Stimulated activated effector memory CD8-positive, alpha-beta T cell treated with anti-CD3 and anti-CD28 coated beads, Interleukin-12 subunit alpha, Interleukin-12 subunit beta, amount 100 ng/mL, for 72 hours (primary cell): ENCODE data around the gene MYO1B.
A peak's percentile ranks its signal among the peaks of the same experiment; 100 is the strongest.

Experiments
- ATAC-seq: fragments of 150-1000 bp; cut with Tn5 transposase; 2 replicates; pipeline ENCODE4 v1.10.0; 2021
- DNase-seq, 2 donors: peaks; one replicate each; pipeline ENCODE4 v3.0.0; 2021 to 2022; ENCODE audit warnings: low spot score in 2 of 2
- H3K27ac Mint-ChIP-seq: one replicate; pipeline ENCODE4 v1.8.0; 2022; ENCODE audit warnings: mild to moderate bottlenecking, mixed read lengths
- H3K36me3 Mint-ChIP-seq: one replicate; pipeline ENCODE4 v1.8.0; 2022; ENCODE audit warnings: mild to moderate bottlenecking, mixed read lengths
- H3K4me1 Mint-ChIP-seq: one replicate; pipeline ENCODE4 v1.8.0; 2022; ENCODE audit warnings: mixed read lengths
- H3K4me3 Mint-ChIP-seq: one replicate; pipeline ENCODE4 v1.8.0; 2022; ENCODE audit warnings: mild to moderate bottlenecking, mixed read lengths
- H3K9me3 Mint-ChIP-seq: one replicate; pipeline ENCODE4 v1.8.0; 2022; ENCODE audit warnings: mixed read lengths

MYO1B gene

DNA sequence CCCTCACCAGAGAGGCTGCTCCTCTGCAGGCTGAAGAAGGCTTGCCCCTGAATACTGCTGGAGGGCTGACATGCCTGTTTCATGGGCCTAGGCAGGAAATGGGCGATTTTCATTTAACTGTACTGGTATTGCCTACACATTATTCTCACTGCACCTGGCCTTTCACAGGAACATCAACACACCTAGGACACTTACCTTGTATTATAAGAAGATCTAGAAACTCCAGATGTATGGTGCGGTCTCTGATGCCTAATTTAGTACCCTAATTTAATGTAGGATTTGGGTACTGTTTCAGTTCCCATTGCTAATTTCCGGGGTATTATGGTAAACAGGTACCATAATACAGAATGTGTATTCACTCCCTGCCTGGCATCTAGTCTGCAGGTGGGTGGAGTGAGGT, 146.0 kb downstream of the MYO1B start:
- Mint-ChIP-seq H3K4me1 (no peaks in the 10 kb centered on the region), H3K27ac (no peak overlapping the region), H3K9me3 (no peaks in the 10 kb centered on the region), H3K36me3 (no peaks in the 10 kb centered on the region), H3K4me3 (no peak overlapping the region)
- ATAC-seq, result no peak
- no peak for DNase-seq

GRCh38 chr2:191394043-191394442, 148.8 kb downstream of the MYO1B start:
- no peak overlapping the region for H3K4me3 Mint-ChIP-seq
- H3K27ac Mint-ChIP-seq, result no peak overlapping the region
- no peaks in the 10 kb centered on the region for H3K9me3 Mint-ChIP-seq
- no peaks in the 10 kb centered on the region for H3K36me3 Mint-ChIP-seq
- DNase-seq, result no peak
- H3K4me1 Mint-ChIP-seq, result no peaks in the 10 kb centered on the region
- ATAC-seq, result no peak

- Mint-ChIP-seq H3K36me3 (no peaks in the 10 kb centered on the region), H3K27ac (no peak overlapping the region), H3K4me3 (no peak overlapping the region), H3K9me3 (no peaks in the 10 kb centered on the region), H3K4me1 (no peaks in the 10 kb centered on the region)
- DNase-seq (no peak), ATAC-seq (no peak)
Measured at GRCh38 chr2:191396794-191397193, 151.6 kb downstream of the MYO1B start.

DNA sequence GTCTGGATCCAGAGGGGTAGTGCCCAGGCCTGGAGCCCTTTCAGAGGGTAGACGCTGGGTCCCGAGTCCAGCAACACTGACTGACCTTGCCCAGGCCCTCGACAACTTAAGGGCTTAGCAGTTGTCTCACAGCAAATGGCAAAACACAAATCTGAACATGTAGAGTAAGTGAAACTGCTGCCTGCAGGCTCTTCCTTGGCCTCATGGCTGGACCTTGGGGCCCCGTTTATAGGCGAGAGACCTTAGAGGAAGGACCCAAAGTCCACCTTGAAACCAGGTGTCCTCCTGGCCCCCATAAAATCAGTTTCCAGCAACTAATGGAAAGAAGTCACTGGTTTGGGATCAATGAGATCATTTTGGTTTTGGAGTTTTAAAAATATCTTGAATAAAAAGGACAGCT, 154.4 kb downstream of the MYO1B start:
- H3K27ac Mint-ChIP-seq, result no peak overlapping the region
- H3K9me3 Mint-ChIP-seq, result no peaks in the 10 kb centered on the region
- DNase-seq, result no peak
- H3K4me3 Mint-ChIP-seq, result no peak overlapping the region
- no peaks in the 10 kb centered on the region for H3K4me1 Mint-ChIP-seq
- no peaks in the 10 kb centered on the region for H3K36me3 Mint-ChIP-seq
- ATAC-seq, result no peak

- Mint-ChIP-seq H3K9me3 (no peaks in the 10 kb centered on the region), H3K36me3 (no peaks in the 10 kb centered on the region), H3K27ac (no peak overlapping the region), H3K4me1 (no peaks in the 10 kb centered on the region), H3K4me3 (no peak overlapping the region)
- ATAC-seq, result no peak
- no peak for DNase-seq
Measured at GRCh38 chr2:191401287-191401686, 156.1 kb downstream of the MYO1B start.

DNA sequence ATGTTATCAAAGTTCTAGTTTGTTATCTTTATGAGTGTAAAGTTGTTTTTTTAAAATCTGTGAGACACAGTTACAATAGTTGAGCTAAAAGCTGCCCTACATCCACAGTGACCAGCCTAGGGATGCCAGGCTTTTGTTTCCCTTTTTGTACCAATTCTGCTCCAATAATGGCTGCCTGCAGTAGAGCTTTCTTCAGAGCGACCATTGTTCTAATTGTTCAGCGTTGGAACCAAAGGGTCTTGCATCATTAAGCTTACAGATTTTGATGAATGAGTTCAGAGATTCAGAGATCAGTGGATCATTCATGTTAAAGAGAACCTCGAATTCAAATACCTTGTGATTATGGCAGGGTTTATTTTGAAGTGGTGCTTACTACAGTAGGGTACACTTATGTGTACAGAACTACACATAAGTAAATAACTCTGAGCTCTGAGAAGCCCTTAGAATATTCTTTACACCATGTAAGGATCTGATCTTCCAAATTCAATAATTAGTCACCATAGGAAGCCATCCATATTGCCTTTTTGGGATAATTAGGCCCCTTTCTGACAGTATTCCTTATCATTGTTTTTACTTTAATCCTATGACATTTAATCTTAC, 157.9 kb downstream of the MYO1B start:
- no peak for DNase-seq
- no peak for ATAC-seq
- no peaks in the 10 kb centered on the region for H3K36me3 Mint-ChIP-seq
- no peaks in the 10 kb centered on the region for H3K9me3 Mint-ChIP-seq
- H3K4me3 Mint-ChIP-seq, result no peak overlapping the region
- H3K4me1 Mint-ChIP-seq, result no peaks in the 10 kb centered on the region
- H3K27ac Mint-ChIP-seq, result no peak overlapping the region

DNA sequence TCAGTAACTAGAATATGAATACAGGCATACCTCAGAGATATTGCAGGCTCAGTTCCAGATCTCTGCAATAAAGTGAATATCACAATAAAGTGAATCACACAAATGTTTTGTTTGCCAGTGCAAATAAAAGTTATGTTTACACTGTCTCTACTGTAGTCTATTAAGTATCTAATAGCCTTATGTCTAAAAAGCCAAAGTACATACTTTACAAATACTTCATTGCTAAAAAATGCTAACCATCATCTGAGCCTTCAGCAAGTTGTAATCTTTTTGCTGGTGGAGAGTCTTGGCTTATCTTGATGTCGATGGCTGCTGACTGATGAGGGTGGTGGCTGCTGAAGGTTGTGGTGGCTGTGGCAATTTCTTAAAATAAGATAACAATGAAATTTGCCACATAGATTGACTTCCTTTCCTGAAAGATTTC, 159.4 kb downstream of the MYO1B start:
- H3K27ac Mint-ChIP-seq, result no peak overlapping the region
- no peaks in the 10 kb centered on the region for H3K36me3 Mint-ChIP-seq
- no peaks in the 10 kb centered on the region for H3K9me3 Mint-ChIP-seq
- ATAC-seq (no peak), DNase-seq (no peak)
- no peaks in the 10 kb centered on the region for H3K4me1 Mint-ChIP-seq
- no peak overlapping the region for H3K4me3 Mint-ChIP-seq

DNA sequence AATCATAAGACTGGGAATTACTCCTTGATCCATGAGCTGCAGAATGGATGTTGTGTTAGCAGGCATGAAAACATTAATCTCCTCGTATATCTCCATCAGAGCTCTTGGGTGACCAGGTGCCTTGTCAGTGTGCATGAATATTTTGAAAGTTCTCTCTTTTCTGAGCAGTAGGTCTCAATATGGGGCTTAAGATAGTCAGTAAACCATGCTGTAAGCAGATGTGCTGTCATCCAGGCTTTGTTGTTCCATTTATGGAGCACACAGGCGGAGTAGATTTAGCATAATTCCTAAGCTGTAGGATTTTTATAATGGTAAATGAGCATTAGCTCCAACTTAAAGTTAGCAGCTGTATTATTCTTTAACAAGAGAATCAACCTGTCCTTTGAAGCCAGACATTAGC, 160.3 kb downstream of the MYO1B start:
- Mint-ChIP-seq H3K36me3 (no peaks in the 10 kb centered on the region), H3K27ac (no peak overlapping the region), H3K9me3 (no peaks in the 10 kb centered on the region), H3K4me1 (no peaks in the 10 kb centered on the region), H3K4me3 (no peak overlapping the region)
- DNase-seq (no peak), ATAC-seq (no peak)

GRCh38 chr2:191410646-191411436, 165.6 kb downstream of the MYO1B start:
- no peaks in the 10 kb centered on the region for H3K9me3 Mint-ChIP-seq
- DNase-seq (no peak), ATAC-seq (no peak)
- no peak overlapping the region for H3K4me3 Mint-ChIP-seq
- no peak overlapping the region for H3K27ac Mint-ChIP-seq
- H3K4me1 Mint-ChIP-seq, result no peaks in the 10 kb centered on the region
- H3K36me3 Mint-ChIP-seq, result no peaks in the 10 kb centered on the region

DNA sequence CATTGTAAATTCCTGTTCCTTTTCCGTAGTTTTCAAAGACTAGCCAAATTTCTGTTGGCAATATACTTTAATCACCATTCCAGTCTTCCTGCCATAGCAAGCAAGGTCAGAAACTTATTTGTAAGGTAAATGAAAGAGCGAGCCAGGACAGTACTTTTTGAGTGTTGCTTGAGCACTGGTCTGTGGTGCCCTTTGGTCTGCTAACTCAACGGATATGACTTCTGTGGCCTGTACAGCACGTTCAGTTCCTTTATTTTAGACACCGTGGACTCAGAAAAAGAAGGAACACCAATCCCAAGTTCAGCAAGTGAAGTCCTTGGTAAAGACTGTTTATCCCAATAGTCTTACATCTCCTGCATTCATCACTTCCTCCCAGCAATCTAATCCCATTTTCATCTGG, 166.3 kb downstream of the MYO1B start:
- Mint-ChIP-seq H3K9me3 (no peaks in the 10 kb centered on the region), H3K27ac (no peak overlapping the region), H3K4me3 (no peak overlapping the region), H3K36me3 (peaks cover 4% of the 10 kb centered on the region), H3K4me1 (no peaks in the 10 kb centered on the region)
- DNase-seq (no peak), ATAC-seq (no peak)

GRCh38 chr2:191412353-191412752, 167.1 kb downstream of the MYO1B start:
- ATAC-seq, result no peak

DNA sequence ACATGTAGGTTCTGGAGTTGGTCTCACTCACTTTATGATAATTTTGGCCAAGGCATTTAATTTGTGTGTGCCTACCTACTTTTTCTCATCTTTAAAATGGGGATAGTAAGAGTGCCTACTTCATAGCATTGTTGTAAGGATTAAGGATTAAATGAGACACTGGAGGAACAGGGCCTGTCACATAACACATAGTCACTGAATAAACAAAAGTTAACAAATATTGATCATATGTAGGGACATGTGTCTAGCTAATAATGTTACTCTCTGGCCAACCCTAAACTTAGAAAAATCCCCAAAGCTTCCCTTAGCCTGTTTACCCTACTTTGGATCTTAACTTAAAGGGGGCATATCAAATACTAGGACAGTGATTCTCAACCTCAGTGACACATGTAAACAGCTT, 169.9 kb downstream of the MYO1B start:
- H3K27ac Mint-ChIP-seq, result no peak overlapping the region
- DNase-seq (no peak), ATAC-seq (no peak)
- no peaks in the 10 kb centered on the region for H3K9me3 Mint-ChIP-seq
- H3K4me1 Mint-ChIP-seq, result no peaks in the 10 kb centered on the region
- no peak overlapping the region for H3K4me3 Mint-ChIP-seq
- H3K36me3 Mint-ChIP-seq, result peaks cover 4% of the 10 kb centered on the region

More at GRCh38 chr2:191412353-191412752, 167.1 kb downstream of the MYO1B start:
- no peak overlapping the region for H3K27ac Mint-ChIP-seq
- H3K4me3 Mint-ChIP-seq, result no peak overlapping the region
- no peaks in the 10 kb centered on the region for H3K9me3 Mint-ChIP-seq
- peaks cover 4% of the 10 kb centered on the region for H3K36me3 Mint-ChIP-seq
- no peaks in the 10 kb centered on the region for H3K4me1 Mint-ChIP-seq
- no peak for DNase-seq

DNA sequence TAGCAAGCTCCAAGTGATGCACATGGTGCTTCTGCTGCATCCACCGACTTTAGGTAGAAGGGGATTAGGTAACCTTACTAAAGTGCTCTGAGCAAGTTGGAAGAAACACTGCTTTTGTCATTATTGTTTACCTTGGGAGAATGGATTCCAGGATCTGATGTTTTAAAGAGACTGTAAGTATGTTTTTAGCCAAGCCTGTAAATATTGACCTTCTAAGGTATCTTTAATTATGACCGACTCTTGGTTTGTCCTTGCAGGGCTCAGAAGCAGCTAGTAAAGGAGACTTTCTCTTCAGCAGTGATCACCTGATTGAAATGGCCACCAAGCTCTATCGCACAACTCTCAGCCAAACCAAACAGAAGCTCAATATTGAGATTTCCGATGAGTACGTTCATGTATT, 170.7 kb downstream of the MYO1B start:
- no peak for ATAC-seq
- no peaks in the 10 kb centered on the region for H3K9me3 Mint-ChIP-seq
- DNase-seq, result no peak
- H3K36me3 Mint-ChIP-seq, result peaks cover 4% of the 10 kb centered on the region
- H3K27ac Mint-ChIP-seq, result no peak overlapping the region
- H3K4me3 Mint-ChIP-seq, result no peak overlapping the region
- no peaks in the 10 kb centered on the region for H3K4me1 Mint-ChIP-seq

DNA sequence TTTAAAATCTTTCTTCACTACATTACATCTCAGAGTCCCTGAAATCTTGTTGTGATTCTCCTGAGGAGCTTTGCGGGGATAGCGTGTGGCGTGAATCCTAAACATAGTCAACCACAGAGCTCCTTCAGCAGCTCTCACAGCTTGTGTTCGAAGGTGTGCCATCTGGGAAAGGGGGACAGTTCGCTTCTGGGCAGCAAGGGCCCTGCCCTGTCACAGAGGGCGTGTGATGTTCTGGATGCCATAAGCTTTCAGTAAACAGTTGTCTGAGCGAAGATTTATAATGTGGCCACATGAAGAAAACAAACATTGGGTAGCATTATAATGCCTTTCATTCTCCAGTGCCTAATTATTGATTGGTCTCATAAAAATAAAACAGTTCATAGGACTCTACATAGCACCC, 172.5 kb downstream of the MYO1B start:
- no peak overlapping the region for H3K4me3 Mint-ChIP-seq
- peaks cover 4% of the 10 kb centered on the region for H3K36me3 Mint-ChIP-seq
- ATAC-seq (no peak), DNase-seq (no peak)
- no peaks in the 10 kb centered on the region for H3K4me1 Mint-ChIP-seq
- no peaks in the 10 kb centered on the region for H3K9me3 Mint-ChIP-seq
- no peak overlapping the region for H3K27ac Mint-ChIP-seq

GRCh38 chr2:191421950-191422349, 176.7 kb downstream of the MYO1B start:
- no peak overlapping the region for H3K27ac Mint-ChIP-seq
- no peaks in the 10 kb centered on the region for H3K9me3 Mint-ChIP-seq
- no peaks in the 10 kb centered on the region for H3K4me1 Mint-ChIP-seq
- ATAC-seq (peak; percentile 86), DNase-seq (no peak)
- H3K4me3 Mint-ChIP-seq, result no peak overlapping the region
- no peaks in the 10 kb centered on the region for H3K36me3 Mint-ChIP-seq

GRCh38 chr2:191427031-191427430, 181.8 kb downstream of the MYO1B start:
- no peak overlapping the region for H3K4me3 Mint-ChIP-seq
- no peaks in the 10 kb centered on the region for H3K36me3 Mint-ChIP-seq
- H3K27ac Mint-ChIP-seq, result no peak overlapping the region
- ATAC-seq (no peak), DNase-seq (no peak)
- no peaks in the 10 kb centered on the region for H3K9me3 Mint-ChIP-seq
- H3K4me1 Mint-ChIP-seq, result no peaks in the 10 kb centered on the region
